ENCODE data around the gene FASN.
"Not testable (repeated sequence)": the region's sequence is repeated elsewhere in the genome, so short reads cannot be mapped to it uniquely, and the experiment has no call there.

Gene FASN

GRCh38 chr17:82098169-82098938 is at the start of gene FASN:
TSS of gene FASN (minus strand) at chr17:82098236. CDS start at chr17:82096445, 1,791 bp downstream.
- peak within 1 kb of the TSS; percentile 96 to 97 for H3K27ac ChIP-seq (ENCODE audit: low read depth in 2 of 2, low read length in 2 of 2)
- peak within 1 kb of the TSS; percentile 64 to 70 for H3K4me3 ChIP-seq (ENCODE audit: low read length in 2 of 2)
- H3K4me1 ChIP-seq (ENCODE audit: control insufficient read depth in 2 of 2, insufficient read depth in 2 of 2, low read length in 2 of 2), result peaks cover 27 to 35% of the 10 kb centered on the region in 2 donors

GRCh38 chr17:82146663-82147654 is 48.9 kb upstream of the FASN start:
- H3K9ac ChIP-seq (ENCODE audit: low read depth in 1 of 2, low read length in 2 of 2), result no peak overlapping the region
- no peaks in the 10 kb centered on the region for H3K27me3 ChIP-seq (ENCODE audit: control insufficient read depth in 2 of 2, insufficient read depth in 2 of 2, low read length in 2 of 2)
- no peak overlapping the region for H3K27ac ChIP-seq (ENCODE audit: low read depth in 2 of 2, low read length in 2 of 2)
- H3K4me1 ChIP-seq (ENCODE audit: control insufficient read depth in 2 of 2, insufficient read depth in 2 of 2, low read length in 2 of 2), result no peaks in the 10 kb centered on the region
- no peak overlapping the region for H3K4me3 ChIP-seq (ENCODE audit: low read length in 2 of 2)
- H3K9me3 ChIP-seq (ENCODE audit: control insufficient read depth in 2 of 2, low read length in 2 of 2), result no peaks in the 10 kb centered on the region
- peaks cover 0 to 3% of the 10 kb centered on the region in 2 donors for H3K36me3 ChIP-seq (ENCODE audit: control insufficient read depth in 2 of 2, insufficient read depth in 2 of 2, low read length in 2 of 2)

More at GRCh38 chr17:82098169-82098938, at the start of gene FASN:
- H3K9me3 ChIP-seq (ENCODE audit: control insufficient read depth in 2 of 2, low read length in 2 of 2), result no peaks in the 10 kb centered on the region
- peak within 1 kb of the TSS; percentile 68 to 86 for H3K9ac ChIP-seq (ENCODE audit: low read depth in 1 of 2, low read length in 2 of 2)
- no peaks in the 10 kb centered on the region for H3K27me3 ChIP-seq (ENCODE audit: control insufficient read depth in 2 of 2, insufficient read depth in 2 of 2, low read length in 2 of 2)
- peaks cover 8 to 9% of the 10 kb centered on the region in 2 donors for H3K36me3 ChIP-seq (ENCODE audit: control insufficient read depth in 2 of 2, insufficient read depth in 2 of 2, low read length in 2 of 2)

- H3K27me3 ChIP-seq (ENCODE audit: control insufficient read depth in 2 of 2, insufficient read depth in 2 of 2, low read length in 2 of 2), result no peaks in the 10 kb centered on the region
- H3K4me1 ChIP-seq (ENCODE audit: control insufficient read depth in 2 of 2, insufficient read depth in 2 of 2, low read length in 2 of 2), result no peaks in the 10 kb centered on the region
- H3K27ac ChIP-seq (ENCODE audit: low read depth in 2 of 2, low read length in 2 of 2), result no peak overlapping the region
- peaks cover 0 to 3% of the 10 kb centered on the region in 2 donors for H3K36me3 ChIP-seq (ENCODE audit: control insufficient read depth in 2 of 2, insufficient read depth in 2 of 2, low read length in 2 of 2)
- H3K4me3 ChIP-seq (ENCODE audit: low read length in 2 of 2), result no peak overlapping the region
- no peaks in the 10 kb centered on the region for H3K9me3 ChIP-seq (ENCODE audit: control insufficient read depth in 2 of 2, low read length in 2 of 2)
- no peak overlapping the region for H3K9ac ChIP-seq (ENCODE audit: low read depth in 1 of 2, low read length in 2 of 2)
Measured at GRCh38 chr17:82145550-82146155, 47.6 kb upstream of the FASN start.

- Histone ChIP-seq H3K36me3 (ENCODE audit: control insufficient read depth in 2 of 2, insufficient read depth in 2 of 2, low read length in 2 of 2) (peaks cover 0 to 3% of the 10 kb centered on the region in 2 donors), H3K27me3 (ENCODE audit: control insufficient read depth in 2 of 2, insufficient read depth in 2 of 2, low read length in 2 of 2) (no peaks in the 10 kb centered on the region), H3K9ac (ENCODE audit: low read depth in 1 of 2, low read length in 2 of 2) (no peak overlapping the region), H3K4me3 (ENCODE audit: low read length in 2 of 2) (no peak overlapping the region), H3K27ac (ENCODE audit: low read depth in 2 of 2, low read length in 2 of 2) (no peak overlapping the region), H3K4me1 (ENCODE audit: control insufficient read depth in 2 of 2, insufficient read depth in 2 of 2, low read length in 2 of 2) (no peaks in the 10 kb centered on the region), H3K9me3 (ENCODE audit: control insufficient read depth in 2 of 2, low read length in 2 of 2) (no peaks in the 10 kb centered on the region)
Measured at GRCh38 chr17:82143333-82143732, 45.3 kb upstream of the FASN start.

GRCh38 chr17:82139961-82140360 is 41.9 kb upstream of the FASN start:
- H3K27me3 ChIP-seq (ENCODE audit: control insufficient read depth in 2 of 2, insufficient read depth in 2 of 2, low read length in 2 of 2); H3K9me3 ChIP-seq (ENCODE audit: control insufficient read depth in 2 of 2, low read length in 2 of 2); H3K4me1 ChIP-seq (ENCODE audit: control insufficient read depth in 2 of 2, insufficient read depth in 2 of 2, low read length in 2 of 2); H3K4me3 ChIP-seq (ENCODE audit: low read length in 2 of 2); H3K9ac ChIP-seq (ENCODE audit: low read depth in 1 of 2, low read length in 2 of 2); H3K36me3 ChIP-seq (ENCODE audit: control insufficient read depth in 2 of 2, insufficient read depth in 2 of 2, low read length in 2 of 2); H3K27ac ChIP-seq (ENCODE audit: low read depth in 2 of 2, low read length in 2 of 2): not testable (repeated sequence)

GRCh38 chr17:82138511-82138992 is 40.5 kb upstream of the FASN start:
- H3K9ac ChIP-seq (ENCODE audit: low read depth in 1 of 2, low read length in 2 of 2), result no peak overlapping the region
- H3K36me3 ChIP-seq (ENCODE audit: control insufficient read depth in 2 of 2, insufficient read depth in 2 of 2, low read length in 2 of 2), result no peaks in the 10 kb centered on the region
- H3K27ac ChIP-seq (ENCODE audit: low read depth in 2 of 2, low read length in 2 of 2), result no peak overlapping the region
- H3K9me3 ChIP-seq (ENCODE audit: control insufficient read depth in 2 of 2, low read length in 2 of 2), result no peaks in the 10 kb centered on the region
- H3K4me1 ChIP-seq (ENCODE audit: control insufficient read depth in 2 of 2, insufficient read depth in 2 of 2, low read length in 2 of 2), result no peaks in the 10 kb centered on the region
- H3K27me3 ChIP-seq (ENCODE audit: control insufficient read depth in 2 of 2, insufficient read depth in 2 of 2, low read length in 2 of 2), result no peaks in the 10 kb centered on the region
- H3K4me3 ChIP-seq (ENCODE audit: low read length in 2 of 2), result no peak overlapping the region

GRCh38 chr17:82134101-82134500 is 36.1 kb upstream of the FASN start:
- Histone ChIP-seq H3K36me3 (ENCODE audit: control insufficient read depth in 2 of 2, insufficient read depth in 2 of 2, low read length in 2 of 2) (no peaks in the 10 kb centered on the region), H3K9me3 (ENCODE audit: control insufficient read depth in 2 of 2, low read length in 2 of 2) (no peaks in the 10 kb centered on the region), H3K4me1 (ENCODE audit: control insufficient read depth in 2 of 2, insufficient read depth in 2 of 2, low read length in 2 of 2) (no peaks in the 10 kb centered on the region), H3K27ac (ENCODE audit: low read depth in 2 of 2, low read length in 2 of 2) (peak overlapping the region in 1 of 2 donors; percentile 63), H3K4me3 (ENCODE audit: low read length in 2 of 2) (no peak overlapping the region), H3K9ac (ENCODE audit: low read depth in 1 of 2, low read length in 2 of 2) (no peak overlapping the region), H3K27me3 (ENCODE audit: control insufficient read depth in 2 of 2, insufficient read depth in 2 of 2, low read length in 2 of 2) (no peaks in the 10 kb centered on the region)

GRCh38 chr17:82133166-82133953 is 35.3 kb upstream of the FASN start:
- not testable (repeated sequence) for H3K27ac ChIP-seq (ENCODE audit: low read depth in 2 of 2, low read length in 2 of 2); H3K27me3 ChIP-seq (ENCODE audit: control insufficient read depth in 2 of 2, insufficient read depth in 2 of 2, low read length in 2 of 2); H3K9me3 ChIP-seq (ENCODE audit: control insufficient read depth in 2 of 2, low read length in 2 of 2); H3K9ac ChIP-seq (ENCODE audit: low read depth in 1 of 2, low read length in 2 of 2); H3K4me1 ChIP-seq (ENCODE audit: control insufficient read depth in 2 of 2, insufficient read depth in 2 of 2, low read length in 2 of 2); H3K4me3 ChIP-seq (ENCODE audit: low read length in 2 of 2); H3K36me3 ChIP-seq (ENCODE audit: control insufficient read depth in 2 of 2, insufficient read depth in 2 of 2, low read length in 2 of 2)

GRCh38 chr17:82129095-82129494 is 31.1 kb upstream of the FASN start:
- Histone ChIP-seq H3K4me1 (ENCODE audit: control insufficient read depth in 2 of 2, insufficient read depth in 2 of 2, low read length in 2 of 2) (peaks cover 0 to 2% of the 10 kb centered on the region in 2 donors), H3K27me3 (ENCODE audit: control insufficient read depth in 2 of 2, insufficient read depth in 2 of 2, low read length in 2 of 2) (no peaks in the 10 kb centered on the region), H3K36me3 (ENCODE audit: control insufficient read depth in 2 of 2, insufficient read depth in 2 of 2, low read length in 2 of 2) (peaks cover 3% of the 10 kb centered on the region in 2 donors), H3K9me3 (ENCODE audit: control insufficient read depth in 2 of 2, low read length in 2 of 2) (no peaks in the 10 kb centered on the region), H3K9ac (ENCODE audit: low read depth in 1 of 2, low read length in 2 of 2) (no peak overlapping the region), H3K27ac (ENCODE audit: low read depth in 2 of 2, low read length in 2 of 2) (no peak overlapping the region), H3K4me3 (ENCODE audit: low read length in 2 of 2) (no peak overlapping the region)

Measured in mucosa of rectum (tissue), 2 donors.